Cardiac muscle cell (in vitro differentiated cells and primary cell): ENCODE measurements around the gene SMARCD3. TPM values are rescaled to one million over a fixed set of nuclear protein-coding genes. Genes with fewer than 3 reads are reported as not detected.

Source experiments
- DNase-seq, 2 donors: peaks; one replicate each; pipeline versions ENCODE4 v3.0.0 to v3.0.0-alpha.2; 2010 to 2017; ENCODE audit warnings: low read depth in 1 of 2, low spot score in 1 of 2
- H3K27ac ChIP-seq: fragments of 200-600 bp; sonication (generic); 2 replicates; pipeline ENCODE4 v1.5.1; 2016
- H3K27me3 ChIP-seq: fragments of 200-600 bp; sonication (generic); 2 replicates; pipeline ENCODE4 v1.6.0; 2016; ENCODE audit warnings: control low read depth
- H3K36me3 ChIP-seq: fragments of 200-600 bp; sonication (generic); 2 replicates; pipeline ENCODE4 v1.5.1; 2016; ENCODE audit warnings: control low read depth
- H3K4me1 ChIP-seq: fragments of 200-600 bp; sonication (generic); 2 replicates; pipeline ENCODE4 v1.8.1; 2017; ENCODE audit warnings: low read depth, mild to moderate bottlenecking, mixed run types
- H3K4me3 ChIP-seq: fragments of 200-600 bp; sonication (generic); 2 replicates; pipeline ENCODE4 v1.5.1; 2016; ENCODE audit warnings: mild to moderate bottlenecking
- H3K9me3 ChIP-seq: fragments of 200-600 bp; sonication (generic); 2 replicates; pipeline ENCODE4 v1.5.1; 2017; ENCODE audit warnings: low read depth, mild to moderate bottlenecking, control low read depth
- CTCF ChIP-seq: IDR thresholded peaks from 2 replicates; pipeline ENCODE4 v1.5.1; 2012; ENCODE audit warnings: low read depth, mild to moderate bottlenecking, low read length
- polyA plus RNA-seq: library from polyadenylated mRNA; unstranded; fragments of >200 nt; fragmentation: Nextera tagmentation; extraction: Ambion mirVana; gene quantifications from 2 replicates; pipeline ENCODE4 v1.2.1, GENCODE V29; 2016
- total RNA-seq: library from RNA; depleted of rRNA; stranded (reverse); fragments of >200 nt; gene quantifications from 2 replicates; pipeline ENCODE4 v1.2.3, GENCODE V29; 2016

Gene SMARCD3
- total and polyA plus RNA-seq, 2 experiments from 2014 or later: 180 to 237 TPM

DNA sequence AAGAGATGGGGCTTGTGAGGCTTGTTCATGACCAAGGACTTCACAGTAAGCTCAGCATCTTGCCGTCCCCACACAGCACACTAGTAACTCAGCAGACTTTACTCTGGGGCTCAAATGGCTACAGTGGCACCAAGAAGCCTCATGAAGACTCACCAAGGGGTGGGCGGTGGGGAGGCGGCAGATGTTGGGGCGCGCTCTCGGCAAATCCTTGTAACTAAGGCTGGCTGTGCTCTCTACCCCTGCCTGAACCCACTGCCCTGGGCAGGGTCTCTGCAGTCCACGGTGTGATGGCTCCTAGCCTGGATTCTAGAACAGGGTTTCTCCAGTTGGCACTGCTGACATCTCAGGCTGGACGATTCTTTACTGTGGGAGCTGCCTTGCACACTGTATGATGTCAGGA is 12.4 kb upstream of the SMARCD3 start:
- no peaks in the 10 kb centered on the region for H3K27me3 ChIP-seq
- H3K27ac ChIP-seq: no peak overlapping the region
- H3K36me3 ChIP-seq: no peaks in the 10 kb centered on the region
- H3K4me1 ChIP-seq: no peaks in the 10 kb centered on the region
- no peak for DNase-seq
- TF ChIP-seq CTCF: no peak
- no peak overlapping the region for H3K4me3 ChIP-seq
- no peaks in the 10 kb centered on the region for H3K9me3 ChIP-seq

DNA sequence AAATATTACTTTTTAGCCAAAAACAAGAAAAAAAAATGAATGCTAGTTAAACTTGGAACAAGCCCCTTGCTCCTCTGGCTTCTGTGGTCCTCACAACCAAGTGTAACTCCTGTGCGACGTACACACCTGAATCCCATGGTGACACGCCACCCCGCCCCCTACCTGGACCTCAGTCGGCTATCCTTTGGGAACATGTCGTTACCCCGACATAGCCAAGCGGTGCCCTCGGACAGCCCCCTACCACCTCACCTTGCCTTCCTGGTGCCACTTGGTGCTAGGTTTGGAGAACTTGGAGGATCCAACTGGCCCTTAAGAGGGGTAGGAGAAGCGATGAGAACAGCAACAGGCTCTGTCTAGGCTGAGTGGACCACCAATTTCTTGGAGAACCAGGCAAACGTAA is 12.0 kb upstream of the SMARCD3 start:
- H3K9me3 ChIP-seq: no peaks in the 10 kb centered on the region
- no peak overlapping the region for H3K27ac ChIP-seq
- no peaks in the 10 kb centered on the region for H3K27me3 ChIP-seq
- H3K36me3 ChIP-seq: no peaks in the 10 kb centered on the region
- no peak for TF ChIP-seq CTCF
- H3K4me1 ChIP-seq: no peaks in the 10 kb centered on the region
- no peak overlapping the region for H3K4me3 ChIP-seq
- DNase-seq: no peak

DNA sequence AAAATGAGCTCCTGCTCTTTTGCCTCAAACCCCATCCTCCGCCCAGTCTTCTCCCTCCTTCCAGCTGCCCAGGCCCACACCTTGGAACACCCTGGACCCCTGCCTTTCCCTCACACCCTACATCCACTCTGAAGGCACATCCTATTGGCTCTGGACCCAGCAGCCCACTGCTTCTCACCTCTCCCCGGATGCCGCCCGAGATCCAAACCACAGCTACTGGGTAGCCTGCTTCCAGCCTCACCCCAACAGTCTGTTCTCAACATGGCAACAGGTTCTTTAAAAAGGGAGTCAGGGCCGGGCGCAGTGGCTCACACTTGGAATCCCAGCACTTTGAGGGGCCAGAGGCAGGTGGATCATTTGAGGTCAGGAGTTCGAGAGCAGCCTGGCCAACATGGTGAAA is 9.5 kb upstream of the SMARCD3 start:
- no peak overlapping the region for H3K4me3 ChIP-seq
- DNase-seq: no peak
- no peaks in the 10 kb centered on the region for H3K27me3 ChIP-seq
- H3K9me3 ChIP-seq: no peaks in the 10 kb centered on the region
- H3K4me1 ChIP-seq: peaks cover 6% of the 10 kb centered on the region
- TF ChIP-seq CTCF: no peak
- no peaks in the 10 kb centered on the region for H3K36me3 ChIP-seq
- H3K27ac ChIP-seq: no peak overlapping the region

GRCh38 chr7:151256410-151257045 is 8.0 kb upstream of the SMARCD3 start:
- Histone ChIP-seq H3K4me1 (peaks cover 13% of the 10 kb centered on the region), H3K4me3 (no peak overlapping the region), H3K36me3 (no peaks in the 10 kb centered on the region), H3K27ac (no peak overlapping the region), H3K27me3 (no peaks in the 10 kb centered on the region), H3K9me3 (no peaks in the 10 kb centered on the region)
- TF ChIP-seq CTCF: no peak
- DNase-seq: no peak

- no peak for DNase-seq
- Histone ChIP-seq H3K4me3 (no peak overlapping the region), H3K9me3 (no peaks in the 10 kb centered on the region), H3K36me3 (no peaks in the 10 kb centered on the region), H3K4me1 (peaks cover 23% of the 10 kb centered on the region), H3K27me3 (no peaks in the 10 kb centered on the region), H3K27ac (no peak overlapping the region)
- no peak for TF ChIP-seq CTCF
Measured at GRCh38 chr7:151255390-151255789, 6.9 kb upstream of the SMARCD3 start.
